PC-9 (cell line): ENCODE results near the gene GCC2. TPM values are rescaled to one million over a fixed set of nuclear protein-coding genes. Genes with fewer than 3 reads are reported as not detected.

Experiments
- BruUV-seq: library from RNA; stranded (reverse); fragments of 400-500 nt; replicated peaks from 2 replicates; lab custom pipeline; 2021; lab: Mats Ljungman, UMichigan
- CTCF ChIA-PET: fragments of 300-600 bp; sonication (Branson Sonifier 250); formaldehyde crosslinking; loops from one replicate; lab custom pipeline; 2022; ENCODE audit warnings: antibody characterized with exemption; lab: Charles Lee
- POLR2A ChIA-PET: fragments of 300-600 bp; sonication (Branson Sonifier 250); formaldehyde crosslinking; loops from one replicate; lab custom pipeline; 2022; ENCODE audit warnings: antibody characterized with exemption; ENCODE audit not compliant: unreplicated experiment; lab: Charles Lee
- DNase-seq, 2 experiments: peaks; one replicate each; pipeline versions ENCODE4 v3.0.0 to v3.0.0-alpha.2; 2015 to 2022; ENCODE audit warnings: mixed read lengths in 1 of 2
- H2AFZ ChIP-seq: fragments of 200-600 bp; sonication (generic); 2 replicates; pipeline ENCODE4 v1.8.1; 2017; ENCODE audit warnings: antibody characterized with exemption
- H3F3A ChIP-seq: fragments of 200-600 bp; sonication (generic); 2 replicates; pipeline ENCODE4 v1.8.1; 2017; ENCODE audit warnings: antibody characterized with exemption, mild to moderate bottlenecking, low read depth; ENCODE audit not compliant: insufficient read depth
- H3K27ac ChIP-seq: fragments of 200-600 bp; sonication (generic); 2 replicates; pipeline ENCODE4 v1.6.1; 2016; ENCODE audit warnings: mixed run types
- H3K27me3 ChIP-seq: fragments of 200-600 bp; sonication (generic); 2 replicates; pipeline ENCODE4 v1.6.1; 2016; ENCODE audit warnings: low read depth, mixed run types; ENCODE audit not compliant: insufficient read depth
- H3K36me3 ChIP-seq: fragments of 200-600 bp; sonication (generic); 2 replicates; pipeline ENCODE4 v1.6.1; 2016; ENCODE audit warnings: low read depth, mixed run types
- H3K4me1 ChIP-seq: fragments of 200-600 bp; sonication (generic); replicated peaks from 2 replicates; pipeline ENCODE4 v1.6.1; 2016; ENCODE audit warnings: mixed run types; ENCODE audit not compliant: insufficient read depth
- H3K4me2 ChIP-seq: fragments of 200-600 bp; sonication (generic); 2 replicates; pipeline ENCODE4 v1.6.1; 2017; ENCODE audit warnings: mixed run types
- H3K4me3 ChIP-seq: fragments of 200-600 bp; sonication (generic); 2 replicates; pipeline ENCODE4 v1.6.1; 2016; ENCODE audit warnings: mixed run types
- H3K79me2 ChIP-seq: fragments of 200-600 bp; sonication (generic); 2 replicates; pipeline ENCODE4 v1.6.1; 2017; ENCODE audit warnings: low read depth, mixed run types
- H3K9me2 ChIP-seq: fragments of 200-600 bp; sonication (generic); 2 replicates; pipeline ENCODE4 v1.8.1; 2017; ENCODE audit warnings: mild to moderate bottlenecking; ENCODE audit not compliant: insufficient read depth
- H3K9me3 ChIP-seq: fragments of 200-600 bp; sonication (generic); 2 replicates; pipeline ENCODE4 v1.8.1; 2016; ENCODE audit warnings: low read depth; ENCODE audit not compliant: insufficient read depth
- H4K20me1 ChIP-seq: fragments of 200-600 bp; sonication (generic); 2 replicates; pipeline ENCODE4 v1.8.1; 2017; ENCODE audit not compliant: insufficient read depth
- CTCF ChIP-seq: fragments of 200-600 bp; sonication (generic); conservative IDR thresholded peaks from 2 replicates; pipeline ENCODE4 v1.6.1; 2017; ENCODE audit warnings: mixed run types, antibody characterized with exemption, mild to moderate bottlenecking, moderate library complexity
- EZH2 ChIP-seq: fragments of 200-600 bp; sonication (generic); IDR thresholded peaks from 2 replicates; pipeline ENCODE4 v1.8.0; 2017; ENCODE audit warnings: antibody characterized with exemption, low read depth
- intact Hi-C: fragments of 100-400 bp; cut with micrococcal nuclease; formaldehyde crosslinking; loops from one replicate; pipeline ENCODE4 v1.10.0; 2022; ENCODE audit not compliant: unreplicated experiment
- total RNA-seq: library from RNA; stranded (reverse); gene quantifications from 2 replicates; pipeline ENCODE4 v1.2.3, GENCODE V29; 2021

The GCC2 gene
- total RNA-seq, 1 experiment from 2014 or later = 49.1 TPM

GRCh38 chr2:108458082-108458481 lies 9.1 kb downstream of the GCC2 start:
- intact Hi-C loops = no loop called here
- Histone ChIP-seq H3F3A (no peaks in the 10 kb centered on the region), H3K4me1 (no peaks in the 10 kb centered on the region), H3K36me3 (peaks cover 46% of the 10 kb centered on the region), H3K9me3 (no peaks in the 10 kb centered on the region), H2AFZ (no peak overlapping the region), H3K27ac (no peak overlapping the region), H4K20me1 (peaks cover 3% of the 10 kb centered on the region; the same call in 1 of the 2 replicates), H3K4me3 (no peak overlapping the region), H3K27me3 (no peaks in the 10 kb centered on the region), H3K4me2 (no peak overlapping the region), H3K9me2 (no peaks in the 10 kb centered on the region), H3K79me2 (no peaks in the 10 kb centered on the region)
- ChIA-PET CTCF (no interaction called here), POLR2A (no interaction called here)
- BruUV-seq = no TSS peak
- DNase-seq = no peak
- TF ChIP-seq CTCF = no peak
- no peak for TF ChIP-seq EZH2

- ChIA-PET CTCF (no interaction called here), POLR2A (no interaction called here)
- no peaks in the 10 kb centered on the region for H3K9me2 ChIP-seq
- DNase-seq = no peak
- peaks cover 3% of the 10 kb centered on the region; the same call in 1 of the 2 replicates for H4K20me1 ChIP-seq
- no peak overlapping the region for H3K27ac ChIP-seq
- intact Hi-C loops = no loop called here
- H3K4me1 ChIP-seq = no peaks in the 10 kb centered on the region
- no peaks in the 10 kb centered on the region for H3K9me3 ChIP-seq
- peaks cover 38% of the 10 kb centered on the region for H3K36me3 ChIP-seq
- BruUV-seq = no TSS peak
- no peaks in the 10 kb centered on the region for H3K27me3 ChIP-seq
- H3K79me2 ChIP-seq = no peaks in the 10 kb centered on the region
- H2AFZ ChIP-seq = no peak overlapping the region
- H3K4me2 ChIP-seq = no peak overlapping the region
- no peaks in the 10 kb centered on the region for H3F3A ChIP-seq
- TF ChIP-seq EZH2 (no peak), CTCF (no peak)
- H3K4me3 ChIP-seq = no peak overlapping the region
Observed at GRCh38 chr2:108459441-108459840, 10.4 kb downstream of the GCC2 start.

- intact Hi-C loops = no loop called here
- no peaks in the 10 kb centered on the region for H3K79me2 ChIP-seq
- H3K4me3 ChIP-seq = no peak overlapping the region
- no peaks in the 10 kb centered on the region for H3F3A ChIP-seq
- no peak for DNase-seq
- H2AFZ ChIP-seq = no peak overlapping the region
- no peak overlapping the region for H3K27ac ChIP-seq
- H3K4me2 ChIP-seq = no peak overlapping the region
- H3K9me3 ChIP-seq = no peaks in the 10 kb centered on the region
- peaks cover 29% of the 10 kb centered on the region for H3K36me3 ChIP-seq
- no peaks in the 10 kb centered on the region for H3K4me1 ChIP-seq
- H4K20me1 ChIP-seq = peaks cover 3% of the 10 kb centered on the region; the same call in 1 of the 2 replicates
- no TSS peak for BruUV-seq
- H3K27me3 ChIP-seq = no peaks in the 10 kb centered on the region
- CTCF ChIA-PET = no interaction called here
- POLR2A ChIA-PET = no interaction called here
- TF ChIP-seq CTCF = no peak
- no peak for TF ChIP-seq EZH2
- no peaks in the 10 kb centered on the region for H3K9me2 ChIP-seq
Observed at GRCh38 chr2:108460345-108461037, 11.5 kb downstream of the GCC2 start.
